Activated CD8-positive, alpha-beta memory T cell treated with anti-CD3 and anti-CD28 coated beads, Interleukin-2, amount 50 U/mL, for 1 hour (primary cell): ENCODE measurements around the gene TMEM121B.

Experiments used
- DNase-seq: peaks from one replicate; pipeline ENCODE4 v3.0.0-alpha.2; 2020; ENCODE audit errors: extremely low read depth

Gene TMEM121B

DNA sequence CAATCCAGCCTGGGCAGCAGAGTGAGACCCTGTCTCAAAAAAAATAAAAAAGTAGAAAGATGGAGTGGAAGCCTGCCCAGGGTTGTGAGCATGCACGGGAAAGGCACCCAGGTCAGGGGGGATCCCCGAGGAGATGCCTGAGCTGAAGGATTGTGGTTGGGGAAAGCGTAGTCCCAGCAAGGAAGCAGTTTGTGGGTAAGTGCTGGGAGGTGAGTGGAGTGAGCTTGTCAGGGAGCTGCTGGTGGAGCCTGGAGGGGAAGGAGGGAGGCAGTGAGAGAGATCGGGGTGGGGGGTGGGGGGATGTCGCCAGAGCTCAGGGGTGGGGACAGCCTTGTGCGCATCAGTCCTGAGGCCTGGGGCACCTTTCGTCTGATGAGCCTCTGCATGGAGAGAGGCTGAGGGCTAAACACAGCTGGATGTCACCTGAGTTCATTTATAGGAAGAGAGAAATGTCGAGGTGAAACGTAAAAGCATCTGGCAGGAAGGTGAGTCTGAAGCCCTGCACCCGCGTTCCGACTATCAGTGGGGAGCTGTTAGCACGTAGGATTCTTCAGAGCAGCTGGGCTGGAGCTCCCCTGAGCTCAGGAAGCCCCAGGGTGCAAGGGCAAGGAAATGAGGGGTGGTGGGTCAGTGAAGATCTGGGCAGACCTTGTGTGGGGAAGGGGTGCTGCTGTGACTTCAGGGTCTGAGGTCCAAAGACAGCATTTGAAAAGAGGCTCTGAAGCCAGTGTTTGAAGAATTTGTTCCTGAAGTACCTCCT is 10.2 kb downstream of the TMEM121B start:
- DNase-seq, result no peak

DNA sequence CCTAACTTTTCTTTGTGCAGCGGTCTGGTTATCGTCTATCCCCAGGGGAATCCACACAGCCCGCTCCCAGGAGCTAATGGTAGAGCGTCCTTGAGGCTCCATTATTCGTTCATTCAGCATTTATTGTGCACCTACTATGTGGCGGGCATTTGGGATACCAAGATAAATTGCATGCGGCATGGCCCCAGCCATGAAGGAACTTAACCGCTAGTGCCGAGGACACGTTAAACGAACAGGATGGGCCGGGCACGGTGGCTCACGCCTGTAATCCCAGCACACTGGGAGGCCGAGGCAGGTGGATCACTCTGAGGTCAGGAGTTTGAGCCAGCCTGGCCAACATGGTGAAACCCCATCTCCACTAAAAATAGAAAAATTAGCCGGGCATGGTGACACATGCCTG is 11.2 kb downstream of the TMEM121B start:
- DNase-seq, result no peak

DNA sequence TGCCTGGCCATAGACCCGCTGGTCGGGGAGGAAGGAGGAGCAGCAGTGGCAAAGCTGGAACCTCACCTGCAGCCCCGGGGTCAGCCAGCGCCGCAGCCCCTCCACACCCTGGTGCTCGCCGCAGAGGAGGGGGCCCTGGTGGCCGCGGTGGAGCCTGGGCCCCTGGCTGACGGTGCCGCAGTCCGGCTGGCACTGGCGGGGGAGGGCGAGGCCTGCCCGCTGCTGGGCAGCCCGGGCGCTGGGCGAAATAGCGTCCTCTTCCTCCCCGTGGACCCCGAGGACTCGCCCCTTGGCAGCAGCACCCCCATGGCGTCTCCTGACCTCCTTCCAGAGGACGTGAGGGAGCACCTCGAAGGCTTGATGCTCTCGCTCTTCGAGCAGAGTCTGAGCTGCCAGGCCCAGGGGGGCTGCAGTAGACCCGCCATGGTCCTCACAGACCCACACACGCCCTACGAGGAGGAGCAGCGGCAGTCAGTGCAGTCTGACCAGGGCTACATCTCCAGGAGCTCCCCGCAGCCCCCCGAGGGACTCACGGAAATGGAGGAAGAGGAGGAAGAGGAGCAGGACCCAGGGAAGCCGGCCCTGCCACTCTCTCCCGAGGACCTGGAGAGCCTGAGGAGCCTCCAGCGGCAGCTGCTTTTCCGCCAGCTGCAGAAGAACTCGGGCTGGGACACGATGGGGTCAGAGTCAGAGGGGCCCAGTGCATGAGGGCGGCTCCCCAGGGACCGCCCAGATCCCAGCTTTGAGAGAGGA is 11.9 kb downstream of the TMEM121B start:
- no peak for DNase-seq

DNA sequence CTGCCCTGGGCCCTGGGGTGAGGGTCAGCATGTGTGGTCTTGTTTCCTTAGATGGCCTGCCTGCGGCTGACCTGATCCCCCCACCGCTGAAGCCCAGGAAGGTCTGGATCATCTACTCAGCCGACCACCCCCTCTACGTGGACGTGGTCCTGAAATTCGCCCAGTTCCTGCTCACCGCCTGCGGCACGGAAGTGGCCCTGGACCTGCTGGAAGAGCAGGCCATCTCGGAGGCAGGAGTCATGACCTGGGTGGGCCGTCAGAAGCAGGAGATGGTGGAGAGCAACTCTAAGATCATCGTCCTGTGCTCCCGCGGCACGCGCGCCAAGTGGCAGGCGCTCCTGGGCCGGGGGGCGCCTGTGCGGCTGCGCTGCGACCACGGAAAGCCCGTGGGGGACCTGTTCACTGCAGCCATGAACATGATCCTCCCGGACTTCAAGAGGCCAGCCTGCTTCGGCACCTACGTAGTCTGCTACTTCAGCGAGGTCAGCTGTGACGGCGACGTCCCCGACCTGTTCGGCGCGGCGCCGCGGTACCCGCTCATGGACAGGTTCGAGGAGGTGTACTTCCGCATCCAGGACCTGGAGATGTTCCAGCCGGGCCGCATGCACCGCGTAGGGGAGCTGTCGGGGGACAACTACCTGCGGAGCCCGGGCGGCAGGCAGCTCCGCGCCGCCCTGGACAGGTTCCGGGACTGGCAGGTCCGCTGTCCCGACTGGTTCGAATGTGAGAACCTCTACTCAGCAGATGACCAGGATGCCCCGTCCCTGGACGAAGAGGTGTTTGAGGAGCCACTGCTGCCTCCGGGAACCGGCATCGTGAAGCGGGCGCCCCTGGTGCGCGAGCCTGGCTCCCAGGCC is 12.7 kb downstream of the TMEM121B start:
- no peak for DNase-seq

DNA sequence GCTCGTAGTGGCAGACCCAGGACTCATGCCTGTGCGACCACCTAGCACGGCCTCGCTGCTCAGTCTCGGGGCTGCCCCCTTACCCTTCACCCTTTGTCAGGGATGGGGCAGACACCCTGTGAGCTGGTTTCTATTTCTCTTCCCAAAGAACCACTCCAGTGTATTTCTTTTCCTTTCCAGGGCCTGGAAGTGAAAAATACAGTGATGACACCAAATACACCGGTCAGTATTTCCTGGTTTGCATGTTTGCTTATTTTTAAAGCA is 13.7 kb downstream of the TMEM121B start:
- no peak for DNase-seq

DNA sequence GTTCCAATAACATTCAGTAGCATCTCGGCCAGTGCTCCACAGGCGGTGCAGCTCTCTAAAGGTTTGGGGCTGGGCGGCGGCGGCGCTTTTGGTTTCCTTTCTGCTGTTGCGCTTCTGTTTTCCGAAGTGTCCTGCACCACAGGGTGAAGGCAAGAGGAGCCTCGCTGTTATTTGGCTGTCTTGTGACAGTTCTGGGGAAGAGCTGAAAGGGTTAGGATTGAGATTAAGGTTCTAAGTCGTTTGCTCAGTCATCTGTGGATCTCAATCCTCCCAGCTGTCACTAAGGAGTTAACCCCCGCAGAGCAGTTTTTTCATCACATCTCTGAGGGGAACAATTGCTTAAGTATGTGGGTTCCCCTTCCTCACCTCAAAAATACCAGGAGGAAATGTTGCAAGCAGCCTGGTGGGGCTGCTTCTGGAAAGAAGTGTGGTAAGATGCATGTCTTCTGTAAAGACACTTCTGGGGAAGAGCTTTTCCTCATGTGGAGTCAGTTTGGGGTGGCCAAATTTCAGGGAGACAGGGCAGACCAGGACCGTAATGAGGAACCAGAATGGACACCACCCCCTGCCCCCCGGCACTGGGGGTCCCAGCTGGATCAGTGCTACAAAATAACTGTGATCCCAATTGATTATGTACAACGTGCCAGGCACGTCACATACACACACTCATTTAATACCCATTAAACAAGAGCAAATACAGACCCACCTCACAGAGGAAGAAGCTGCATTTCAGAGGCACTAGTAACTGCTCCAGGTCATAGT is 14.2 kb downstream of the TMEM121B start:
- no peak for DNase-seq

DNA sequence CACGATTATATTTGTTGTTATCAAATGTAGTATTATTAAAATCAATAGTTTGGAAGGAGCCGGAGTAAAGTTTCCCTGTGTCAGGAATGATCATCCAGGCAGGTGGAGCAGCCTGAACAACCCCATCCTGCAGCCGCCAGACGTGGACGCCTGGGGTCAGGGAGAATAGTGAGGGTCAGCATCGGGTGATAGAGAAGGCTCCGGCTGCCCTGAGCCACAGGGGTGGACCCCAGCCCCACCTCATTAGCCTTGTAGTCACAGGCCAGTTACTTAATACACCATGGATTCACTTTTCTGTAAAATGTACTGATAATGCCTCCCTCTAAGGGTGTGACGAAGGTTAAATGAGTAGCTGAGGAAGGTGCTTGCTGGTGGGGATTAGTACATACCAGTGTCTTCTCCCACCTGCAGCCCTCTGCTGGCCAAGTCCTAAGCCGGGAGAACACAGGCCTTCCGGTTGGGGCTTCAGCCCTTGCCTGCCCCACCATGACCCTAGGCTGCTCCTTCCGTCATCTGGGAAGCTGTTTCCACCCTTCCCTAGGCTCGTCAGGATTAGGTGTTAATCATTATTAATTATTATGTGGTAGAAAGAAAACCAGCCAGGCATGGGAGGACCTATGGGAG is 14.9 kb downstream of the TMEM121B start:
- DNase-seq, result no peak

DNA sequence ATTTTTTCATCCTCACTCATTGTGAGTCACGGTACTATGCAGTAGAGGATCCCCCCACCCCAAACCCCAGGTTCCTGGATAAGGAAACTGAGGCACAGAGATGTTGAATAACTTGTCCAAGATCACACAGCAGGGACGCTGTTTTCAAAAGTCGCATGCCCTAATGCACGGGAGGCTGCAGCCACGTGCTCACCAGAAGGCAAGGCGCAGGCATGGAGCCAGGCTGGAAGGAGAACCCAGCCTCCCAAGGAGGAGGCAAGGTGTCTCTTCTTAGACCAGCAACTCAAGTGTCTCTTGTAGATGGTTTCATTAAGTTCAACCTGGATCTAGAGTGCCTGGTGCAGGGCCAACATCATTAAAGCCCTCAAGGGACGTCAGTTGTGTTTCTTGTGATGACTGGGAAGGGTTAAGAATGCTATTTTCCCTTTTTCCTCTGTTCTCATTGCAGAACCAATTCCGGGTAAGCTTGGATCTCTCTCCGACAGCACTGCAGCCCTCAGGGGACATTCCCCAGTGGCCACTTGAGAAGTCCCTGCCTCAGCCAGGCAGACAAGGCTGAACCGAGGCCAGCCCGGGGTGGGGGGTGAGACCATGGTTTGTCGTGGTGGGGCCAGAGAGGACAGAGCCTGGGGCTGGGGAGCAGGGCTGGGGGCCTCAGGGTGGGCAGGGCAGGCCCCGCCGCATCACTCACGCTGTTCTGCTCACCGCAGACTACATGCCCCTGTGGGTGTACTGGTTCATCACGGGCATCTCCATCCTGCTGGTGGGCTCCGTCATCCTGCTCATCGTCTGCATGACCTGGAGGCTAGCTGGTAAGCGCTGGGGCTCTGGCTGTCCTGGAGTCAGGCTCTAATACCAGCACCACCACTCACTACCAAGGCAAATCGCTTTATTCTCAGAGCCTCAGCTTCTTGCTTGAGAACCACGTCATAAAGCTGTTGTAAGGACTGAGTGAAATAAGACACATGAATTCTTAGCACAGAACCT is 15.7 kb downstream of the TMEM121B start:
- no peak for DNase-seq

DNA sequence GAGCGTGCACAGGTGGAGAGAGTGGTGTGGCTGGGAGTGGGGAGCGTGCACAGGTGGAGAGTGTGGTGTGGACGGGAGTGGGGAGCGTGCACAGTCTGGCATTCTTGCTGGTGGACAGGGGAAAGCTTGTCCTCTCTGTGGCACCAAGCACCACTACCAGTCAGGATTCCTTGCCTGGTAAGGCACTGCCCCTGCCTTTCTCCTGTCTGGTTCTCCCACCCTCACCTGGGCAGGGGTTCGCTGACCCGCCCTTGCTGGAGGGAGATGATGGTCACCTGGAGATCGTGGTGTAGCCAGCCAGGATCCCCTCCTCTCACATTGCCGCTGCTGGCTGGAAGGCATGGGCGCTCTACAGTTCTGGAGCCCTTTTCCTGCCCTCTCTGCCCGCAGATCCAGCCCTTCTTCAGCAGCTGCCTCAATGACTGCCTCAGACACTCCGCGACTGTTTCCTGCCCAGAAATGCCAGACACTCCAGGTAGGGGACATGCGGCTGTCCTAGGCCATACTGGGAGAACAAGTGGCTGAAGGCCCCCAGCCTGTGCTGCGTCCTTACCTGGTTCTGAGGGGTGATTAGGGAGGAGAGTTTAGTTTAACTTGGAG is 16.7 kb downstream of the TMEM121B start:
- DNase-seq, result no peak

DNA sequence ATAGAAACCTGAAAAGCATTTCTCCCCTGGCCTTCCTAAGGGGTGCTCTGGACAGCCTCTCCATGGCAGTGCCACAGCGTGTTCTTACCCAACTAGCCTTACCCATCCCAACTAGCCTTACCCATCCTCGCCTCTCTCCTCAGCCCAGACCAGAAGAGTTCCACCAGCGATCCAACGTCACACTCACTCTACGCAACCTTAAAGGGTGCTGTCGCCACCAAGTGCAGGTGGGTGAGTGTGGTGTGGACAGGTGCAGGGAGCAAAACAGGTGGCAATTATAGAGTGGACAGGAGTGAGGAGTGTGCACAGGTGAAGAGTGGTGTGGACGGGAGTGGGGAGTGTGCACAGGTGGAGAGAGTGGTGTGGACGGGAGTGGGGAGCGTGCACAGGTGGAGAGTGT is 17.8 kb downstream of the TMEM121B start:
- DNase-seq, result no peak

DNA sequence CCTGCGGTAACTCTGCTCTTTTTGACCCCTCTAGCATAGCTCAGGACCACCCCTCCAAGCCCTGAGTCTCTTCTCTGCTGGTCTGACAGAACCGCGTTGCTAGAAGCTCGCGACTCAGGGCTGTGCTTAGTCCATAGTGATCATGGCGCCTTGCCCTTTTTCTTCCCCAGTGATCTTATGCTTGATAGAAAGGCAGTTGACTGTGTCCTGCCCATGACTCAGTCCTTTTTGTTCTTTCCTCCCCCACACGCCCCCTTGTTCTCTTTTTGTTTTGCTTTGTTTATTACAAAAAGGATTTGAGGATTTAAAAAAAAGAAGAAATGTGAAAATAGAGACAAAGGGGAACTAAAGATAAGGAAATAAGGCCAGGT is 18.9 kb downstream of the TMEM121B start:
- no peak for DNase-seq

DNA sequence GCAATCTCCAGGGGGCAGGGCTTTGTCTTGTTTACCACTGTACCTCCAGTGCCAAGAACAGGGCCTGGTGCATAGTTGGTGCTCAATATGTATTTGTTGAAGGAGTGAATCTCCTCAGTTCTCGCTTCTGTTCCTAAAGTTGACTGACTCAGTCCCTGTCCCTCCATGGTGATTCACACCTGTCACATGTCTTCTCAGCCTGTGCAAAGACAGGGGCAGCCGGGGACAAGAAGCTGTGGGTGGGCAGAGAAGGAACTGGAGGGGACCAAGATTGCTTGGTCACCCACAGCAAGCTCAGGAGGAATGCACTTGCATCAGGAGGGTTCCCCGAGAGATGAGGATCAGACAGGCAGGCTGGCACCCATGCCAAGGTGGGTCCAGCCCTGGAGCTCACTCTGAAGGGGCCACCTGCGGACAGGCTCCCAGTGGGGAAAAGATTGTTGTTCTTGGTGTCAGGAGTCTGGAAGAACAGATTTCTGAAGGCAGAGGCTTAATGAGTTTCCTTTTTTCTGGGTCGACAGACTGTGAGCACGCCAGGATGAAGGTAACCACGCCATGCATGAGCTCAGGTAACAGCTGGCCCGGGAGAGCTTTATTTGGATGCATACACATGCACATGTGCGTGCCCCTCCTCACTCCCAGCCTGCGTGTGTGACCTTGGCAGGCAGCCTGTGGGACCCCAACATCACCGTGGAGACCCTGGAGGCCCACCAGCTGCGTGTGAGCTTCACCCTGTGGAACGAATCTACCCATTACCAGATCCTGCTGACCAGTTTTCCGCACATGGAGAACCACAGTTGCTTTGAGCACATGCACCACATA is 19.5 kb downstream of the TMEM121B start:
- no peak for DNase-seq

DNA sequence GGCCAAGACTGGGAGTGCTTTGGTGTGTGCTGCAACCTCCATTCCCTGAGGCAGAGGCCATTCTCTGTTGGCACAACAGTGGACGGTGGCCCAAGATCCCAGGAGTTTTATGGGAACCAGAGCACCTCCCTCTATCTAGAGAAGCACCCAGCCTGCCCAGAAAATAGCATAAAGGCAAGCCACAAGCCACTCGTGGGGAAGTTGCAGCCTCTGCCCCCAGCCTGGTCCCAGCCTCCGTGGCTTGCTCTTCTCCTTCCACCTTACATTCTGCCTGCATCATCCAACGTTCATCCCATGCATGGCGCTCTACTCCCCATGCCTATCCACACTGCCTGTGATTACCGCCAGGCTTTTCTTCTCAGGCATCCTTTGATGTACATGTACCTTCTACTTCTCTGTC is 20.5 kb downstream of the TMEM121B start:
- no peak for DNase-seq

DNA sequence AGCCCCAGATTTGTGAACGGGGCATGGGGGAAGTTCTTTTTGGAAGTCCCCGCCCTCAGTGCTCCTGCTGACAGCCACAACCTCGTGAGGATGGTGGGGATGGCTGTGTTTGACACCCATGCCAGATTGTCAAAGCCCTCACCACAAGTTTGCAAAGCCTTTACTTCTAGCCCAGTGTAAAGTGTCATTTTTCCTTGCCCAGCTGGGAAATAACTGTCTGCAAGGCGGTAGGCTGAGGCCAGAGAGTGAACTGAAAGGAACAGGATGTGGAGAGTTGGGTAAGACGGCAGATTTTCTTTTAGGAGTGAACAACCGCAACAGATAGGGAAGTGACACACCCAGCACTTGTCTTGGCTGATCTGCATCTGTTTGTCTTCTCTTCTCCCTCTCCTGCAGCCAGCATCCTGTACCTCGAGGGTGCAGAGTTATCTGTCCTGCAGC is 22.8 kb downstream of the TMEM121B start:
- no peak for DNase-seq

DNA sequence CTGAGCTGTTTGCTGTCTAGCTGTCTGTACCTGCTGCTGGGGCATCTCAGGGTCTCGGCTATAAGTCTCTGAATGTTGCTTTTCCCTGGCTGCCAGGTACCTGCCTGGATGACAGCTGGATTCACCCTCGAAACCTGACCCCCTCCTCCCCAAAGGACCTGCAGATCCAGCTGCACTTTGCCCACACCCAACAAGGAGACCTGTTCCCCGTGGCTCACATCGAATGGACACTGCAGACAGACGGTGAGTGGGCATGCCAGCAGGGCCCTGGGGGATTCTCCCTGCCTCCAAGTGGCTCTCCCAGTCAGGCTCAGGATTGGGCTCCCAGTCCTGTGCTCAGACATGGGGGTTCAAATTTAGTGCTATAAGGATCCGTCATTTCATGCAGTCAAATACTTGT is 23.5 kb downstream of the TMEM121B start:
- no peak for DNase-seq

DNA sequence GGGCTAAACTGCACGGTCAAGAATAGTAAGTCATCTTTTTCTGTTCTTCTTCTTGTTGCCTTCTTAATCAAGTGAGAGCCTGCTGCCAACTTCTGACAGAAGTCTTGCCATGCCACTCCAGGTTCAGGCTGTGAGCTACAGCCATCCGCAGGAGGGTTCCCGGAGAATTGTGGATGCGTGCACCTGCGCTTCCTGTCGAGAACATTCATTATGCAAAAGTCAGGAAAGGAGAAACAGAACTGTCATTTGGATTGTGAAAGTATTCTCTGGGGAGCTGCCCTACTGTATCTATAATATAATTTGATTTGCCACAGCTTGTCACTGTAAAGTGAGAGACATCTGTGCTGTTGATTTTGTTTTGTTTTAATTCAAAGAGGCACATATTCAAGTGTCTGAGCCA is 24.1 kb downstream of the TMEM121B start:
- DNase-seq, result no peak

DNA sequence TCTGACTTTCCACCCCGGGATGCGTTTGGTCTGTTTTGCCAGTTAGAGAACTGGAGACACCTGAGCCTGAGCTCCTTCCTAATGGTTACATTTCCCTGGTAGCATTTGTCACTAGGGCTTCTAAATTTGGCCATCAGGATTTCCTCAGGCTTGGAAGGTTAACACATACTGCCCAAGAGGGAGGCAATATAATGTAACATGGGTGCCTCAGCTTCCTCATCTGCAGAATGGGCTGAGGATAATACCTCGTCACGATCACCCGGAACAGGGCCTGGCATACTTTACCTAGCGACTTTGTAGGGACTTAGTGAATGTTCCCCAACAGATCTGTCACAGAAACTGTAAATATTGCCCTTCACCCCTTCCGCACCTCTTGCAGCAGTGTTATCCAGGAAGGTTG is 25.1 kb downstream of the TMEM121B start:
- no peak for DNase-seq

DNA sequence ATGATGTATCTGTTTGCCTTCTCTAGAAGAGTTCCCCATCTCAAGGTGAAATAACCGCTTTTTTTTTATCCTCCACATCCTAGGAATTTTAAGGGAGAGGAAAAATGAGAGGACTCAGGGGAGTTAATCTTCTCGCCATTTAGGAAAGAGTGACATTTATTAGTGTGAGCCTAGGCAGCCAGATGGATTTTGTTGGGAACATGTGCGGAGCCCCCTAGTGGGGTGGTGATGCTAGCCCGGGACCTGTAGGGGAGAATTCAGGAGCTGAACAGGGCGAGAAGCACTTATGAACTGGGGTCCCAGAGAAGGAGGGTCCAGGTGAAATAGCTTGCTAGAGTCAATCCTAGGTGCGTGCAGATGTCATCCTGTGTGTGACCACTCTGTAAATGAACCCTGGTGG is 25.6 kb downstream of the TMEM121B start:
- no peak for DNase-seq

DNA sequence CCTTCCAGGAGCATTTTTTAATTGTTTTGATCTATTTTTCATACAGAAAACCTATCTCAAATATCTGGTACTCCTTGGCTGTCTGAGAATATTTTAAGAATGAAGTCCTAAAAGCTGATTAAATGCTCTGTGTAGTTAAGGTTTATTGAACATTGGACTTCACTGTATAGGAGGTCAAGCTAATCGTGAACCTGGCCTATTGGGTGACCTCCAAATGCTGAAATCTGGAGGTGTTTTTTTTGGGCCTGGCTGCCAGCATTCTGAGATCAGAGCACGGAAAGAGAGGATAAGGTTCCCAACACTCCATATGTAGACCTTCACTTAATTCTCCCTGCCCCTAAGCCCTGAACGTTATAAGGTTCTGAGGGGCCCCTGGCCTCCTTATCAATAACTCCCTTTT is 28.1 kb downstream of the TMEM121B start:
- DNase-seq, result no peak
